HG03558 (cell line): ENCODE measurements around the gene TRIM44.
"Not testable (repeated sequence)": the region's sequence is repeated elsewhere in the genome, so short reads cannot be mapped to it uniquely, and the experiment has no call there.

Experiments used
- ATAC-seq: cut with Tn5 transposase; IDR thresholded peaks from one replicate; pipeline ENCODE4 v1.9.1; 2021; ENCODE audit warnings: moderate number of reproducible peaks; ENCODE audit not compliant: unreplicated experiment; ENCODE audit errors: extremely low read depth

The TRIM44 gene

DNA sequence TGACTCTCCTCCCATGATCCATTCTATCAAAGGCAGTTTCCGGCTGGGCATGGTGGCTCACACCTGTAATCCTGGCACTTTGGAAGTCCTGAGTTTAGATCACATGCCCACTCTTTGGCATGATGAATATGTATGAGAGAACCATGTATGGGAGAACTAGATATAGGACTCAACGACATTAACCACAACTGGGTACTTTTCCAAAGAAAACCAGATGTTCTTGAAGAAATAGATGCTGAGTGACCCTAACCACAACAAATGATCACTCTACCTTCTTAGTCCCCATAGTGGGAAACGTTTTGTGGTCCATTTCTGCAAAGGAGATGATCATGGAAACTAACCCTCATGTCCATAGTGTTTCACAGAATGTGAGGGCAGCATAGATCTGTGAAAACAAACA, 30.7 kb upstream of the TRIM44 start:
- no peak for ATAC-seq

DNA sequence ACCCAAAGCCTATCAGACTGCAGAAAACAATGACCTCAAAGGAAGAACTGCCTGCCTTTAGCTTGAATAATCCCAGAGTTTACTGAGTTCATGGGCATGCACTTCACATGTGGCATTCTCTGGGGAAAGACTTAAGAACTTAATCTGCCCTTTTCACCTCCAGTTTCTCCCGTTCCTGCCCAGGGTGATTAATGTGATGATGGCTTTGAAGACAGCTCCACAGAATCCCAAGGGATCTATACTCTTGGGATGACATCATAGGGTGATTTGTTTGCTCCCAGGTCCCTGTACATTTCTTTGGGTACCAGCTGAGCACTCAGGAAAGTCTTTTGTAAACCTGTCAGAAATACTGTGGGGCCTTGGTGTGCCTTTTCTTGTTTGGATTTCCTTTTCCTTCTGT, 30.3 kb upstream of the TRIM44 start:
- ATAC-seq: no peak

DNA sequence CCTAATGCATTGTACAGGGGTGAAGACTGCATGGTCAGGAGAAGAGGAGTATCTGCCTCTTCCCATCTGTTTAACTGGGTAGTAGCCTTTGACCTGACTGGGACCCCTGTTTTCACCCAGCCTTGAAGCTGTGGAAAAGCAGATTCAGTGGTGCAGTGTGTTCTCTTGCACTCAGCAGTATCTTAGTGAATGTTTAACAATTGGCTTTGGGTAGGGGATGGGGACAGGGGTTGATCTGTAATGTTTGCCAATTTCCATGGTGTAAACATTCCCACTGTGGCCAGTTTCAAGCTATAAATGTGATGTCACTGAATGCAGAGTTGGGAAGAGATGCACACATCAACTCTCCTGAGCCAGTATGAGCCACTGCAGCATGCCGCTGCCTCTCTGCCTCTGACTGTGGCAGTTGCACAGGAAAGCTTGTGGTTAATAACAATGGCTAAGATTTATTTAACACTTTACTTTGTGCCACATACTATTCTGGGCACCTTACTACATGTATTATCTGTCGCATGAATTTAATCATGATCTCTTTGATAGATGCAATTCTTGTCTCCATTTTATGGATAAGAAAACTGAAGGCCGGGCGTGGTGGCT, 28.6 kb upstream of the TRIM44 start:
- no peak for ATAC-seq

DNA sequence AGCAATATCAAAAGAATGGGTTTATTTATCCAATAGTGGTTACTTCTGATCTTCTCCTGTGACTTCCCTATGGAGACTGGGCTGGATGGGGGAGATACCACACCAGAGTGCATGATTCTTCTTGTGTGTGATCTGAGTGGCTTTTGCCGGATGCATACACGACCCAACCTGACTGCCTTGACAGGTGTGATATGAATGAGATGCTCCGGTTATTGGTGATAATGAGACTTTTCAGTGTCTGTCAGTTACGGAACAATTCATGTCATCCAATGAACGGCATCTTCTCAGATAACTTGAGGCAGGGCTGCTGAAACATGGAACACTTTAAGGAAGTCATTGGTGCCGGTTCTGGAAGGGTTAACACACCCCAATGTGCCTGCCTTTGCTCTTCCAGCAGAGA, 26.6 kb upstream of the TRIM44 start:
- no peak for ATAC-seq

DNA sequence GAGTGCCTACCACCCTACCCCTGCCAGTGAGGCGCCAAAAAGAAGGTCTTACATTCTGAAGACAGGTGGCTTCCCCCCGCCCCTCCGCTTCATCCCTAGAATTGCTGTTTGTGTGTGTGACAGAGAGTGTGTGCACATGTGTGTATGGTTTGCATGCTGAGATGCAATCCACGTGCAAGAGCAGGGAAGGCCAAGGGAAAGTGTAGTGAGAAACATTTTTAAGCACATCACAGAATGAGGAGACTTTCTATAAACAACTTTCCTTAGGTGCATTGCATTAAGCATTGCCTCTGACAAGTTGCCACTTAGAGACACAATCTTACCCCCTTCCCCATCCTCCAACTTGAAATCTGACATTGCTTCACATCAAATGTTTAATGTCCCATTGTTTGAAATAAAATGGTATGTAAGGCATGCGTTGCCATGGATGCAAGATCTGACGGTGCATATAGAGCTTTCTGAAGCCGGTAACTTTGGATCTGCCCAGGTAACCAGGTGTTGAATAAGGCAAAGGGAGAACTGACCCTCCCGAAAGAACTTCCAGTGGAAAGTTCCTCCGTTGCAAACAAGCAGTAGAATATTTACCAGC, 22.9 kb upstream of the TRIM44 start:
- ATAC-seq: no peak

DNA sequence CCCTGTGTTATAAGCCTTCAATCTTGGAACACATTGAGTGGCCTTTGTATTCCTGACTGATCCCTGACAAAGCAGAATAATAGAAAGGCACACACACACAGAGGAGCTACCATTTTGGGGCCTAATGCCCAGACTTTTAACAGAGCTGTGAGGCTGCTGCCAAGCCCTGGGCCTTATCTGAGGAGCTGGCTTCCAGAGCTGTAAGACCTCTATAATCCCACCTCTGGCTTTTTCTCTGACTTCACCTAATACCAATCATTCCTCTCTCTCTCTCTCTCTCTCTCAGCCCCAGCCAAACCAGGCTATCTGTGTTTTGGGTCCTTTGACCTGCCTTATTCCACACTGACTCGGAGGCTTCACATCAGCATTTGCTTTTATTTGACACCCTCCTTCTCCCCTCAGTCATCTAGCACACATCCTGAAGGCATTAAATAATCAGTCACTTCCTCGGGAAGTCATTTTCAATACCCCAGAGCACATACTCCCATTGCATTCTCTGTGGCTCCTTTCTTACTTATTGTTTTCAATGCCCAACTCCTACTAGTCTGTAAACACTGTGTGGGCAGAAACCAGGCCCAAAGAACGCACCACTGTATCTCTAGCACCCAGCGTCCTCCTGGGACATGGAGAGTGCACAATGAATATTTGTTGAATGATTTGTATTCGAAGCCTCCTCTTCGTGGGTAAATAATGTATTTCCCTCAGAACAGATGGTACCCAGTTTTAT, 21.2 kb upstream of the TRIM44 start:
- ATAC-seq: no peak

DNA sequence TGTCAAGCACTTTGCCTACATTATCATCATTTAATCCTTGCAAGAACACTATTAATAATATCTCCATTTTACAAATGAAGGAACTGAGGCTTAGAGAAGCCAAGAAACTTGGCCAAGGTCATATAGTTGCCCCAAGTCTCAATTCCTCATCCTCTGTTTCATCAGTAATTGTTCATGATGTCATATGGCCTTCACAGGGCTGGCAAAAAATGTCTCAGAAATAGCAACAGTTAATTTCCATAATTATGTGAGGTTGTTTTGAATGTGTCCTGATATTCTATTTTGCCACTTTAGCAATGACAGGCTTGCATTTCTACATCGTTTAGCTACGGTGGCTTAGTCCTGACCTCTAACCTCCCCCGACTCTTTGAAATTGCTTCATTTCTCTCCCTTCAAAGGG, 20.6 kb upstream of the TRIM44 start:
- no peak for ATAC-seq

DNA sequence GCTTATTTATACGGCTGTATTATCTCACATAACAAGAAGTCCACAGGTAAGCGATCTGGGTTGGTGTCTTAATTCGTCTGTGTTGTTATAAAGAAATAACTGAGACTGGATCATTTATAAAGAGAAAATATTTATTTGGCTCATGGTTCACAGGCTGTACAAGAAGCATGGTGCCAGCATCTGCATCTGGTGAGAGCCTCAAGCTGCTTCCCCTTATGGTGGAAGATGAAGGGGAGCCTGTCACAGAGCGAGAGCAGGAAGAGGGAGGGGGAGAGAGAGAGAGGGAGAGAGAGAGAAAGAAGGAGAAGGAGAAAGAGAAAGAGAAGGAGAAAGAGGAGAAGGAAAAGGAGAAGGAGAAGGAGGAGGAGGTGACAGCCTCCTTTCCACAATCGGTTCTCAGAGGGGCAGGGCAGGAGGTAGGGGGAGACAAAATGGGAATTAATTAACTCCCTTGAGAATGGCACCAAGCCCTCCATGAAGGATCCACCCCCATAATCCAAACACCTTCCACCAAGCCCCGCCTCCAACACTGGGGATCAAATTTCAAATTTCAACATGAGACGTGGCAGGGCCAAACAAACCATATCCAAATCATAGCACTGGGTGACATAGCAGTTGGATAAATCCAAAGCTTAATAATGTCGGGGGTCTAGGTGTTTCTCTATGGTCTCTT, 15.0 kb upstream of the TRIM44 start:
- no peak for ATAC-seq

DNA sequence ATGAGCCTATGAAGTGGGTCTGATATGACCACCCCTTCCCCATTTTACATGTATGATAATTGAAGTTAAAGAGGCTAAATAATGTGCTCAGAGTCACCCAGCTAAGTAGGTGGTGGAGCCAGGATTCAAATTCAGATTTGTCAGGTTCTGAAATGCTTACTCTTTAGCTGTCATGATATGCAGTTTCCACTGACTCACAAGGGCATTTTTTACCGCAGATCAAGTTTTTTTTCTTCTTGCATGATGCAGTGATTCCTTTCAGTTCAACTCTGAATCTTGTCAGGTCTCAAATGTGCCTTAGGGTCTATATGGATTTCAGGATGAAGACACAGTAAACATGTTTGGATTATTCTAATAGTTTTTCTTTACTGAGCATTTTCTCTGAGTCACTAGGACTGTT, 12.6 kb upstream of the TRIM44 start:
- ATAC-seq: no peak

DNA sequence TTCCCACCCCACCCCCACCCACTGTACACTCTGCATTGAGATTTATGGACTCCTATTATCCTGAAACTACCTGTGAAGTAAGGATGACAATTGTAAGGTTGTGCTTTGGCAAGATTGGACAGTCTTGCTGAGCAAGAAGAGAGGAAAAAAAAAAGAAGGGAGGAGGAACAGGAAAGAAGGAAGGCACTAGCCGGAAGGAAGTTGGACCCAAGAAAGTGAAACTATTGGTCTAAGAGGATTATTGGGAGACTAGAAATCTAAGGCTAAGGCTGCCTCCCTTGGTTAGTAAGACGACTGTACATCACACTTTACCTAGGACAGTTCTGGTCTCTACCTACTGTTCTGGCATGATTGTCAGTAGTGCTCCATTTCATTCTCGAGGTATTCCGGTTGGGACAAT, 12.1 kb upstream of the TRIM44 start:
- ATAC-seq: no peak

DNA sequence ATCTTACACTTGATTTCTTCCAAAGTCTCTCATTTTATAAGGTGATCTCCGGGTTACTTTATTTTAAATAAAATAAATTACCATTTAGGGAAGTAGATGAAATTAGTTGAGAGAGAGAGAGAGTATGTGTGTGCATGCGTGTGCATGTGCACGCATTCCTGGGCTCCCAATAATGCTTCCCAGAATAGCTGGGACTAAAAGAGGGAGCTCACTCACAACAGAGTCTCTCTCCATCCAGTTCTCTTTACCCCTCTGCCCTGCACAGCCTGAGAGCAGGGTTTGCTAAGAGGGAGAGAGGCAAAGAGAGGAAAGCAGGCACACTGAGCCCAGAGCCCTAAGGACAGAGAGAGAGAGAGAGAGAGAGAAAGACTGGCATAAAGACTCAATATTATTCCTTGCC, 11.3 kb upstream of the TRIM44 start:
- no peak for ATAC-seq

DNA sequence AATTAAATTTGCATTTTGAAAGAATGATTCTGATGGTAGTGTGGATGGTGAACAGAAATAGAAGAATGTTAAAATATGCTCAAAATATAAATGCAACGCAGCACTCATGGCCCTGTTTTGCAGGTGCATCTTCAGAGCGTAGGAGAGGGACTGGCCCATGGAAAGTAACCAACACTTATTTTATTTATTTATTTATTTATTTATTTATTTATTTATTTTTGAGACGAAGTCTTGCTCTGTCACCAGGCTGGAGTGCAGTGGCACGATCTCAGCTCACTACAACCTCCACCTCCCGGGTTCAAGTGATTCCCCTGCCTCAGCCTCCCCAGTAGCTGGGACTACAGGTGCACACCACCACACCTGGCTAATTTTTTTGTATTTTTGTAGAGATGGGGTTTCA, 9.8 kb upstream of the TRIM44 start:
- not testable (repeated sequence) for ATAC-seq

DNA sequence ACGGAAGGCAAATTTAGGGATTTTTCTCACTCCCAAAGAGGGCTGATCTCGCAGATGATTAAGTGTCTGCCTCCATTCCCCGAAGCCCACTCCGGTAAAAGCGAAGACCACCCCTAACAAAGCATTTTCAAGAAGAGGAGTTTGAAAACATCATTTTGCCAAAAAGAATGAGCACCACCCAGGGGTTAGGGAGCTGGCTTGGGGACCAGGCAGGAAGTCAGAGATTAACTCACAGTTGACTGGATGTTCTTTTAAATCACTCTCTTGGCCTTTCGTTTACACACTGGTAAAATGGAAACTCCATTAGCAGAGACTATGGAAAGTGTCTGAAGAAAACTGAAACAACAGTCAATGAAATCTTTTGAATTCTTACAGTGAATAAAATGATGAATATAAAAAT, 7.9 kb upstream of the TRIM44 start:
- no peak for ATAC-seq

DNA sequence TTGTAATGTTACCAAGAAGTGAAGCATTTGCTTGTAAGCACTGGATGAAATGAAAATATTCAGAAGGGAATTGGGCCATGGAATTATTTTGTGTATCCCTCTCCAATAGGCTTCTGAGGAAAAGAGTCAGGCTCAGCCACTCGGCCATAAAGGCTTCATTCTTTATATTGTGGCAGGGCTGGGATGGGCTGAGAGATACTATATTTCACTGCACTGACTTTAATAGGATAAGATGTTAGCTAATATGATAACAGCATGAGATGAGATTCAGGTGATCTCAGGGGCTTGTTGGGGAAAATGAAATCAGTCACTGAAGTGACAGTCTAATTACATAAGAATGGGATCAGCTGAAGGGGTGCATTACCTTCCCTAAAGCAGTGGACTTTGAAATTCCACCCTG, 7.3 kb upstream of the TRIM44 start:
- no peak for ATAC-seq

DNA sequence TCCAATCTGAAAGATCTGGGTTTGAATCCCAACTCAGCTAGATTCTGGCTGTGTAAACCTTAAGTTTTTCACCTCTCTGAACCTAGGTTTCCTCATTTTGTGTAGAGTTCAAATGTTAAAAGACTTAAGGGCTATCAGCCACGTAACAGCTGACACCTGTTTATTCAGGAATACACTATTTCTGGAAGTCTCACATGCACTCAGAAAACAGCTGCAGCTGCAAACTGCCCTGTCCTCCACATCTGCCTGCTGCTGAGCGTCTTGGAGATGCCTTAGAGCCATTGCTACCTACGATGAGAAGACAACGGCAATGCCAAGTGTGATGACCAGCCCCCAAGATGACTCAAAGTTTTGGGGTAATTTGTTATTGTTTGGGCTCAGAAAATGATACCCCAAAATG, 6.7 kb upstream of the TRIM44 start:
- ATAC-seq: no peak

DNA sequence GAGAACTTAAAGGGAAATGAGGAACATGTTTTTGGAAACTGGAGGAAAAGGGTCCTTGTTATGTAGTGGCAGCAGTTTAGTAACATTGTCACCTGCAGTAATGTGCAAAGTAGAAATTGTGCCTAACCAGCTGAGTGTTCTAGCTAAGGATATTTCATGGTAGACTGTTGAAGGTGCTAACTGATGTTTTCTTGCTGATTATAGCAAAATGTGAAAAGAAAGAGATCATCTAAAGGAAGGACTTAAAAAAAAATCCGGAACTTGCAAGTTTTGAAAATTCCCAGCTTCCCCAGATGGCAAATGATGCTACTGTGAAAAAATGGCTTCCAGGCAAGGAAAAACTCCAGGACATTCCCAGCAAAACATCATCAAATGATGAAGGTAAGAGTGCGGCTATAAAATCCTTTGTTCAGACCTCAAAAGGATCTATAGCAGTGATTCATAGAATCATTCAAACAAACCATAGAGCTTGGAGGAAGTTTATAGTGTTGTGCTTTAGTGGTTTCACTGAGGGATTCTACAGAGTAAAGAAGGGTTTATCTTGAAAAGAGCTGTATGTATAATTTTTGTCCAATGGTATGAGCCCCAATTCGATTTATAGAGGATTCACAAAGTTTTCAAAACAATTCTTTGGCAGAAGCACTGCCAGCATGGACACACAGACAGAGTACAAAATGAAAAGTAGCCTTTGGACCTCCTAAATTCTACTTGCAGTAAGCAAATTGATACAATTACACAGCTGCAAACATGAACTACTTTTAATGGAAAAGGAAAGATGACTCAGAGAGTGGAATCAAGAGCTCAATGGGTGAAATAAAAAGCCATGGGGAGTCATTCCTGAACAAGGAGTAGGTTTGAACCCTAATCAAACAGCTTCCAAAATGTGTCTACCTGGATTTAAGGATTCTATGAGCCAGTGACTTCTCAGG, 4.3 kb upstream of the TRIM44 start:
- no peak for ATAC-seq

DNA sequence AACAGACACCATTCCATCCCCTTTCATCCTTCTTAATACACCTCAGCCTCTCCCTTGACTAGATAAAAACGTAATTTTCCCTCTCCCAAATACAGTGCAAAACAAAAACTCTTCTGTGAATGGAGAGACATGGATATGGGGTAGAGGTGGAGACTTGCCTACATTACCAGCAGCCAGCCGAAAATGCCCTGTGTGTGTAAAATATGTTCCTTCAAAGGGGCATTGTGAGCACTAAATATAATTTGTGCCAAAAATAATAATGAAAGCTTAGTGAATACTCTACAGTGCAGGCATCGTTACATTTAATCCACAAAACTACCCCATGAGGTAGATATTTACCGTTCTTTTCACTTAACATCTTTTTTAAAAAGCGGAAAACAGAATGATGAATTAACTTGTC, 1.0 kb upstream of the TRIM44 start:
- no peak for ATAC-seq

DNA sequence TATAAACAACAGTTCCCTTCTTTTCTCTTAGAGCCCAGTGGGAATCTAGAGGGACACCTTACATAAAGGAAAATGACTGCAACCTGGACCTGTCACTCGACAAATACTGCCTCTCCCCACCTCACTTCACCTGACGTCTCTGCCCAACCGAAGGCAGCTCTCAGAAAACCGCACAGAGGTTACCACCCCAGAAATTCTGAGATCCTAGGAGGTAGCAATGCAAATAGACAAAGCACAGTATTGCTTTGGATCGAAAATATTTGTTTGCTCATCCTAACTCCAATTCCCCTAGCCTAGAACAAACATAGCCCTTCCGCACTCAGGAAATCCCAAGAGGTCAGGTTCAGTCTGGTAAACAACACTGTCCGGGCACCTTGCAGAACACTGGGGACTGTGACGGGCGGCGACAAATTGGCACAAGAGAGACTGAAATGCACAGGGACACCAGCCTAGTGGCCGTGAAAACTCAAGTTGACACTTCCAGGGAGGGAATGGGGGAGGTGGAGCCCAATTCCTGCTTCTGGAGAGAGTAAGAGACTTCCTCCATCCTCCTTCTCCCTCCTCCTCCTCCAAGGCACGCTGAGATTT, 420 bp upstream of the TRIM44 start:
- no peak for ATAC-seq

DNA sequence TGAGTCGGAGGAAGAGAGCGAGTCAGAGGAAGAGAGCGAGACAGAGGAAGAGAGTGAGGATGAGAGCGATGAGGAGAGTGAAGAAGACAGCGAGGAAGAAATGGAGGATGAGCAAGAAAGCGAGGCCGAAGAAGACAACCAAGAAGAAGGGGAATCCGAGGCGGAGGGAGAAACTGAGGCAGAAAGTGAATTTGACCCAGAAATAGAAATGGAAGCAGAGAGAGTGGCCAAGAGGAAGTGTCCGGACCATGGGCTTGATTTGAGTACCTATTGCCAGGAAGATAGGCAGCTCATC, 780 bp downstream of the TRIM44 start:
- no peak for ATAC-seq

DNA sequence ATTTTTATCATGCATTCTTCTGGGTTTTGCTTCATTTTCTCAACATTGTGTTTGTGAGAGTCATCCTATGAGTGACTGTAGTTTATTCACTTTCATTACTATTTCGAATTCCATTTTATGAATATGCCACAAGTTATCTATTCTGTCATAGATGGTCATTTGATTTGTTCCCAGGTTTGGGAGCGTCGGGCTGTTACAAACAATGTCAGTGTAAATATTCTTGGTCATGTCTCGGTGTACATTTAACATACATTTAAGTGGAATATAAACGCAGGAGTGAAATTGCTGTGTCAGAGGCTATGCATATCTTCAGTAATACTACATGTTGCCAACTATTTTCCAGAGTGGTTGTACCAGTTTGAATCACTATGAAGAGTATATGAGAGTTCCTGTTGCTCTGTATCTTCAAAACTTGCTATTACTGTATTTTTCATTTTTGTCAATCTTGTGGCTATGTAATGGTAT, 2.4 kb downstream of the TRIM44 start:
- no peak for ATAC-seq
